Measurements from ENCODE around the gene TMCC3.
"Not testable (repeated sequence)": the region's sequence is repeated elsewhere in the genome, so short reads cannot be mapped to it uniquely, and the experiment has no call there.

TMCC3 gene

GRCh38 chr12:94575645-94576403 is 74.5 kb downstream of the TMCC3 start:
- FAIRE-seq: no peak
- DNase-seq (ENCODE audit: low spot score): no peak

GRCh38 chr12:94575024-94575423 is 75.3 kb downstream of the TMCC3 start:
- DNase-seq (ENCODE audit: low spot score): no peak
- no peak for FAIRE-seq

- no peak for FAIRE-seq
Measured at GRCh38 chr12:94571556-94571955, 78.8 kb downstream of the TMCC3 start.

GRCh38 chr12:94570161-94570560 is 80.2 kb downstream of the TMCC3 start:
- DNase-seq (ENCODE audit: low spot score): peak; percentile 33
- peak; percentile 47 for FAIRE-seq

More at GRCh38 chr12:94571556-94571955, 78.8 kb downstream of the TMCC3 start:
- DNase-seq (ENCODE audit: low spot score): peak; percentile 42

- DNase-seq (ENCODE audit: low spot score) (no peak), FAIRE-seq (no peak)
Measured at GRCh38 chr12:94567761-94568160, 82.6 kb downstream of the TMCC3 start.

- no peak for FAIRE-seq
Measured at GRCh38 chr12:94566345-94566744, 84.0 kb downstream of the TMCC3 start.

GRCh38 chr12:94565683-94566082 is 84.7 kb downstream of the TMCC3 start:
- DNase-seq (ENCODE audit: low spot score) (no peak), FAIRE-seq (no peak)

More at GRCh38 chr12:94566345-94566744, 84.0 kb downstream of the TMCC3 start:
- DNase-seq (ENCODE audit: low spot score): no peak

GRCh38 chr12:94563286-94563685 is 87.1 kb downstream of the TMCC3 start:
- FAIRE-seq: no peak
- DNase-seq (ENCODE audit: low spot score): no peak

- FAIRE-seq (no peak), DNase-seq (ENCODE audit: low spot score) (no peak)
Measured at GRCh38 chr12:94561943-94562411, 88.4 kb downstream of the TMCC3 start.

- FAIRE-seq (no peak), DNase-seq (ENCODE audit: low spot score) (no peak)
Measured at GRCh38 chr12:94560431-94561221, 89.7 kb downstream of the TMCC3 start.

- FAIRE-seq: no peak
- no peak for DNase-seq (ENCODE audit: low spot score)
Measured at GRCh38 chr12:94558612-94559011, 91.7 kb downstream of the TMCC3 start.

- DNase-seq (ENCODE audit: low spot score): no peak
- FAIRE-seq: no peak
Measured at GRCh38 chr12:94557746-94558295, 92.5 kb downstream of the TMCC3 start.

- no peak for DNase-seq (ENCODE audit: low spot score)
- no peak for FAIRE-seq
Measured at GRCh38 chr12:94555687-94556086, 94.7 kb downstream of the TMCC3 start.

- DNase-seq (ENCODE audit: low spot score) (no peak), FAIRE-seq (no peak)
Measured at GRCh38 chr12:94553875-94554274, 96.5 kb downstream of the TMCC3 start.

- no peak for DNase-seq (ENCODE audit: low spot score)
- FAIRE-seq: no peak
Measured at GRCh38 chr12:94553130-94553519, 97.2 kb downstream of the TMCC3 start.

GRCh38 chr12:94551810-94552209 is 98.5 kb downstream of the TMCC3 start:
- FAIRE-seq (no peak), DNase-seq (ENCODE audit: low spot score) (no peak)

- no peak for FAIRE-seq
- no peak for DNase-seq (ENCODE audit: low spot score)
Measured at GRCh38 chr12:94550964-94551363, 99.4 kb downstream of the TMCC3 start.

- not testable (repeated sequence) for FAIRE-seq; DNase-seq (ENCODE audit: low spot score)
Measured at GRCh38 chr12:94548833-94549232, 101.5 kb downstream of the TMCC3 start.

- FAIRE-seq: no peak
- DNase-seq (ENCODE audit: low spot score): no peak
Measured at GRCh38 chr12:94545935-94546771, 104.2 kb downstream of the TMCC3 start.

- DNase-seq (ENCODE audit: low spot score): no peak
- FAIRE-seq: no peak
Measured at GRCh38 chr12:94544355-94544754, 106.0 kb downstream of the TMCC3 start.

- DNase-seq (ENCODE audit: low spot score): no peak
- FAIRE-seq: no peak
Measured at GRCh38 chr12:94538318-94538717, 112.0 kb downstream of the TMCC3 start.
